ENCODE results near the gene COX7A2. TPM values are rescaled to one million over a fixed set of nuclear protein-coding genes. Genes with fewer than 3 reads are reported as not detected.

The COX7A2 gene
- total RNA-seq, 1 experiment from 2014 or later: 600 TPM

GRCh38 chr6:75202676-75203131, 40.9 kb downstream of the COX7A2 start:
- H4K20me1 ChIP-seq (ENCODE audit: insufficient read depth): no peaks in the 10 kb centered on the region
- no peak overlapping the region for H2AFZ ChIP-seq (ENCODE audit: low read depth, low read length, poor library complexity, severe bottlenecking)
- H3K9ac ChIP-seq (ENCODE audit: low read length): peak overlapping the region; percentile 81
- H3K36me3 ChIP-seq (ENCODE audit: control insufficient read depth in 1 of 2, insufficient read depth in 2 of 2, low read length in 2 of 2): no peaks in the 10 kb centered on the region
- ChIA-PET RAD21 (ENCODE audit: low non-redundant PET in 1 of 2, low total read pairs in 2 of 2, uncharacterized antibody in 2 of 2, unreplicated experiment in 2 of 2) (interaction anchor here in 1 of 2 experiments (0.9 kb wide), 1 partner anchor 794 kb away, joined by 3 read pairs; no protein-coding TSS in a partner anchor), CTCF (interaction anchor here (1.0 to 3.9 kb wide), 6 partner anchors 9 to 1464 kb away, joined by 3 to 25 read pairs (median 9); no protein-coding TSS in a partner anchor), POLR2A (interaction anchor here (0.6 kb wide), 1 partner anchor 1595 kb away, joined by 4 read pairs; no protein-coding TSS in a partner anchor)
- TF ChIP-seq ZFX (IDR thresholded peaks at IDR 0.05) (no peak), POLR2AphosphoS5 (IDR thresholded peaks at IDR 0.05; ENCODE audit: low read depth, low read length) (no peak), ATF3 (IDR thresholded peaks at IDR 0.05) (no peak), ZNF274 (IDR thresholded peaks at IDR 0.05; ENCODE audit: low read depth, low read length) (no peak), CEBPB (IDR thresholded peaks at IDR 0.05; ENCODE audit: low read depth) (no peak), POLR2A (IDR thresholded peaks at IDR 0.05; ENCODE audit: borderline replicate concordance, extremely low read depth, insufficient read depth, insufficient read length) (no peak), CTCF (IDR thresholded peaks at IDR 0.05 in 2 of 3, conservative IDR thresholded peaks at IDR 0.05 in 1 of 3; ENCODE audit: borderline replicate concordance in 1 of 3, insufficient read depth in 1 of 3, low read depth in 2 of 3, low read length in 2 of 3) (no peak), JUND (IDR thresholded peaks at IDR 0.05) (no peak), CBX3 (IDR thresholded peaks at IDR 0.05; ENCODE audit: low read depth) (no peak), TCF7L2 (IDR thresholded peaks at IDR 0.05; ENCODE audit: borderline replicate concordance, extremely low read depth, insufficient read depth, insufficient read length) (no peak), SP1 (IDR thresholded peaks at IDR 0.05; ENCODE audit: low read depth) (no peak)
- peak overlapping the region; percentile 55 to 59 for H3K4me3 ChIP-seq (replicated peaks in 1 of 2; ENCODE audit: low read depth in 1 of 2, low read length in 2 of 2)
- H3K79me2 ChIP-seq (ENCODE audit: insufficient read depth, low read length): peaks cover 77% of the 10 kb centered on the region
- peak overlapping the region; percentile 87 for H3K4me2 ChIP-seq (ENCODE audit: low read length)
- BruUV-seq (replicated peaks): TSS peak; percentile 78
- peaks cover 30 to 59% of the 10 kb centered on the region in 2 experiments for H3K4me1 ChIP-seq (ENCODE audit: control insufficient read depth in 1 of 2, insufficient read depth in 2 of 2, low read length in 2 of 2)
- peak overlapping the region; percentile 76 for H3K27ac ChIP-seq (ENCODE audit: low read depth, low read length)
- intact Hi-C loops (cut with micrococcal nuclease): loop anchor here (10.0 kb wide), 1 partner anchor 628 kb away; no protein-coding TSS in a partner anchor
- ATAC-seq (no peak), DNase-seq (ENCODE audit: low read depth, low spot score) (no peak)
- no peaks in the 10 kb centered on the region for H3K27me3 ChIP-seq (ENCODE audit: insufficient read depth, low read length)
- no peaks in the 10 kb centered on the region for H3K9me2 ChIP-seq (ENCODE audit: insufficient read depth)
- no peaks in the 10 kb centered on the region for H3K9me3 ChIP-seq (ENCODE audit: control insufficient read depth in 1 of 2, insufficient read depth in 1 of 2, low read depth in 1 of 2, low read length in 2 of 2)
